Activated T-cell treated with anti-CD3 and anti-CD28 coated beads, Interleukin-2, amount 50 U/mL, for 48 hours (primary cell): Measurements from ENCODE around the gene FTO.

ENCODE experiments used
- DNase-seq, 2 experiments: peaks; one replicate each; pipeline ENCODE4 v3.0.0-alpha.2; 2020

FTO gene

GRCh38 chr16:54199487-54200160 lies 495.7 kb downstream of the FTO start:
- DNase-seq, result no peak

- DNase-seq, result no peak
Observed at GRCh38 chr16:54200161-54200534, 496.2 kb downstream of the FTO start.

- DNase-seq, result no peak
Observed at GRCh38 chr16:54200720-54201119, 496.8 kb downstream of the FTO start.

- DNase-seq, result no peak
Observed at GRCh38 chr16:54201200-54201599, 497.2 kb downstream of the FTO start.
